ENCODE results near the gene MEIOSIN. TPM values are rescaled to one million over a fixed set of nuclear protein-coding genes. Genes with fewer than 3 reads are reported as not detected.
A peak's percentile ranks its signal among the peaks of the same experiment; 100 is the strongest.
"Not testable (repeated sequence)": the region's sequence is repeated elsewhere in the genome, so short reads cannot be mapped to it uniquely, and the experiment has no call there.

The MEIOSIN gene
- total and polyA plus RNA-seq, 2 donors from 2014 or later: not detected

DNA sequence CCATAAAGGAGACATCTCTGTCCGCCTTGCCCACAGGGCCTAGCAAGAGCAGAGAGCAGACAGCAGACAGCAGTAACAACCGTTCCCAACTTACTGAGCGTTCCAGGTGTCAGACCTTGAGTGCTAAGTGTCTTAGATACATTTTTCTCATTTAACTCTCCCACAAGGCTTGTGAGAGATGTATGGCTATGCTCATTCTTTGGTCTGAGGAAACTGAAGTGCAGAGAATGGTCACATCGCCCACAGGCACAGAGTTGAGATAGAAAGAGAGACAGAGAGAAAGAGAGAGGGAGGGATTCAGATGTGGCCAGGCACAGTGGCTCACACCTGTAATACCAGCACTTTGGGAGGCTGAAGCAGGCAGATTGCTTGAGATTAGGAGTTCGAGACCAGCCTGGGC lies 14.3 kb downstream of the MEIOSIN start:
- Histone ChIP-seq H3K9ac (ENCODE audit: low read length in 3 of 3) (no peak overlapping the region), H3K27ac (ENCODE audit: low read depth in 2 of 2, low read length in 2 of 2) (no peak overlapping the region), H3K4me3 (ENCODE audit: low read length in 3 of 3) (no peak overlapping the region), H3K4me1 (ENCODE audit: control insufficient read depth in 2 of 3, insufficient read depth in 2 of 3, low read depth in 1 of 3, low read length in 3 of 3) (no peaks in the 10 kb centered on the region), H3K9me3 (ENCODE audit: control insufficient read depth in 2 of 3, insufficient read depth in 1 of 3, low read length in 3 of 3) (no peaks in the 10 kb centered on the region), H3K27me3 (ENCODE audit: control insufficient read depth, insufficient read depth, low read length) (no peaks in the 10 kb centered on the region), H3K36me3 (ENCODE audit: control insufficient read depth in 2 of 3, insufficient read depth in 3 of 3, low read length in 3 of 3) (no peaks in the 10 kb centered on the region)
- TF ChIP-seq, protein P1, sequence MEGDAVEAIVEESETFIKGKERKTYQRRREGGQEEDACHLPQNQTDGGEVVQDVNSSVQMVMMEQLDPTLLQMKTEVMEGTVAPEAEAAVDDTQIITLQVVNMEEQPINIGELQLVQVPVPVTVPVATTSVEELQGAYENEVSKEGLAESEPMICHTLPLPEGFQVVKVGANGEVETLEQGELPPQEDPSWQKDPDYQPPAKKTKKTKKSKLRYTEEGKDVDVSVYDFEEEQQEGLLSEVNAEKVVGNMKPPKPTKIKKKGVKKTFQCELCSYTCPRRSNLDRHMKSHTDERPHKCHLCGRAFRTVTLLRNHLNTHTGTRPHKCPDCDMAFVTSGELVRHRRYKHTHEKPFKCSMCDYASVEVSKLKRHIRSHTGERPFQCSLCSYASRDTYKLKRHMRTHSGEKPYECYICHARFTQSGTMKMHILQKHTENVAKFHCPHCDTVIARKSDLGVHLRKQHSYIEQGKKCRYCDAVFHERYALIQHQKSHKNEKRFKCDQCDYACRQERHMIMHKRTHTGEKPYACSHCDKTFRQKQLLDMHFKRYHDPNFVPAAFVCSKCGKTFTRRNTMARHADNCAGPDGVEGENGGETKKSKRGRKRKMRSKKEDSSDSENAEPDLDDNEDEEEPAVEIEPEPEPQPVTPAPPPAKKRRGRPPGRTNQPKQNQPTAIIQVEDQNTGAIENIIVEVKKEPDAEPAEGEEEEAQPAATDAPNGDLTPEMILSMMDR (IDR thresholded peaks at IDR 0.05; ENCODE audit: borderline replicate concordance, extremely low read depth, insufficient read depth): no peak
- intact Hi-C loops (cut with DNase I): no loop called here
- FAIRE-seq (no peak), DNase-seq (no peak)

DNA sequence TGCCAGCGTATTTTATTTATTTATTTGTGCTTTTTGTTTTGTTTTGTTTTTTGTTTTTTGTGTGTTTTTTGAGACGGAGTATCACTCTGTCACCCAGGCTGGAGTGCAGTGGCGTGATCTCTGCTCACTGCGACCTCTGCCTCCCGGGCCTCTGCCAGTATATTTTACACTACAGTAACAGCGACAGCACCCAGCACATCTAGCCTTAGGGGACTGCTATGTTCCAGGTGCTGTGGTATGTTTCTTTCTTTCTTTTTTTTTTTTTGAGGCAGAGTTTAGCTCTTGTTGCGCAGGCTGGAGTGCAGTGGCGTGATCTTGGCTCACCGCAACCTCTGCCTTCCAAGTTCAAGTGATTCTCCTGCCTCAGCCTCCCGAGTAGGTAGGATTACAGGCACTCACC lies 18.2 kb downstream of the MEIOSIN start:
- H3K4me1 ChIP-seq (ENCODE audit: control insufficient read depth in 2 of 3, insufficient read depth in 2 of 3, low read depth in 1 of 3, low read length in 3 of 3); intact Hi-C loops (cut with DNase I); H3K4me3 ChIP-seq (ENCODE audit: low read length in 3 of 3); H3K27ac ChIP-seq (ENCODE audit: low read depth in 2 of 2, low read length in 2 of 2); H3K9ac ChIP-seq (ENCODE audit: low read length in 3 of 3); H3K36me3 ChIP-seq (ENCODE audit: control insufficient read depth in 2 of 3, insufficient read depth in 3 of 3, low read length in 3 of 3); H3K27me3 ChIP-seq (ENCODE audit: control insufficient read depth, insufficient read depth, low read length); DNase-seq; H3K9me3 ChIP-seq (ENCODE audit: control insufficient read depth in 2 of 3, insufficient read depth in 1 of 3, low read length in 3 of 3); FAIRE-seq: not testable (repeated sequence)

DNA sequence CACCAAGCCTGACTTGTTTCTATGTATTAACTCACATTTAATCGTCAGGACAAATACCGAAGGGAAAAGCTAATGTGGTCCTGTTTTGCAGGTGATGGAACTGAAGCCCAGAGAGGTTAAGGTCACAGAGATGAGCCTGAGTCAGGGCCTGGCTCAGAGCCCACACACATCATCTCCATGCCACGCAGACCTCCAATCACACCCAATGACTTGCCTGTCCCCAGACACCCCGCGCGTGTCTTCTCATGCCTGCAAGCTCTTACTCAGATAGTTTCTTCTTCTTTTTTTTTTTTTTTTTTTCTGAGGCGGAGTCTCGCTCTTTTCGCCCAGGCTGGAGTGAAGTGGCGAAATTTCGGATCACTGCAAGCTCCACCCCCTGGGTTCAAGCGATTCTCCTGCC lies 19.4 kb downstream of the MEIOSIN start:
- no peaks in the 10 kb centered on the region for H3K36me3 ChIP-seq (ENCODE audit: control insufficient read depth in 2 of 3, insufficient read depth in 3 of 3, low read length in 3 of 3)
- TF ChIP-seq, protein P1 (IDR thresholded peaks at IDR 0.05; ENCODE audit: borderline replicate concordance, extremely low read depth, insufficient read depth): no peak
- H3K27ac ChIP-seq (ENCODE audit: low read depth in 2 of 2, low read length in 2 of 2): no peak overlapping the region
- H3K9ac ChIP-seq (ENCODE audit: low read length in 3 of 3): no peak overlapping the region
- H3K9me3 ChIP-seq (ENCODE audit: control insufficient read depth in 2 of 3, insufficient read depth in 1 of 3, low read length in 3 of 3): no peaks in the 10 kb centered on the region
- no peak overlapping the region for H3K4me3 ChIP-seq (ENCODE audit: low read length in 3 of 3)
- H3K27me3 ChIP-seq (ENCODE audit: control insufficient read depth, insufficient read depth, low read length): no peaks in the 10 kb centered on the region
- FAIRE-seq (no peak), DNase-seq (no peak)
- intact Hi-C loops (cut with DNase I): no loop called here
- no peaks in the 10 kb centered on the region for H3K4me1 ChIP-seq (ENCODE audit: control insufficient read depth in 2 of 3, insufficient read depth in 2 of 3, low read depth in 1 of 3, low read length in 3 of 3)

DNA sequence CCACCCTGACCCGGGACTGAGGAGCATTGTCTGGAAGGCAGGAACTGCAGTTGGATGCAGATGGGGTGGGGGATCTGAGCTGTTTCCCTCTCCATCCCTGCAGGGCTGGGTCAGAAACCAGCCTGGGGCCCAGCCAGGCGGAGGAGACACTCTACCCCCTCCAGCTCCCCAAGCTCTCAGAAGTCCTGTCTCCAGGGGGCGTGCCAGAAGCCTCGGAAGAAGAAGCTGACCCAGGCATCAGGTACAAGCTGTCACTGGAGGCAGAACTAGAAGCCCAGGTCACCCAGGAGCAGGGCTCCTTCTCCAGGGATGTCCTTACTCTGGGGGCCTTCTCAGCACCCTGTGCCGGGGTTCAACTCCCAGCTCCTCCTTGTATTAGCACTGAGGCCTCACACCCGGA lies 20.3 kb downstream of the MEIOSIN start:
- Histone ChIP-seq H3K4me3 (ENCODE audit: low read length in 3 of 3) (no peak overlapping the region), H3K9me3 (ENCODE audit: control insufficient read depth in 2 of 3, insufficient read depth in 1 of 3, low read length in 3 of 3) (no peaks in the 10 kb centered on the region), H3K4me1 (ENCODE audit: control insufficient read depth in 2 of 3, insufficient read depth in 2 of 3, low read depth in 1 of 3, low read length in 3 of 3) (no peaks in the 10 kb centered on the region), H3K36me3 (ENCODE audit: control insufficient read depth in 2 of 3, insufficient read depth in 3 of 3, low read length in 3 of 3) (no peaks in the 10 kb centered on the region), H3K9ac (ENCODE audit: low read length in 3 of 3) (no peak overlapping the region), H3K27me3 (ENCODE audit: control insufficient read depth, insufficient read depth, low read length) (no peaks in the 10 kb centered on the region), H3K27ac (ENCODE audit: low read depth in 2 of 2, low read length in 2 of 2) (no peak overlapping the region)
- DNase-seq: peak in 2 of 5 donors; percentile 33 to 34
- no peak for FAIRE-seq
- intact Hi-C loops (cut with DNase I): no loop called here
- TF ChIP-seq, protein P1 (IDR thresholded peaks at IDR 0.05; ENCODE audit: borderline replicate concordance, extremely low read depth, insufficient read depth): no peak
